HepG2 (cell line): ENCODE measurements around the gene RAD23A. TPM values are rescaled to one million over a fixed set of nuclear protein-coding genes. Genes with fewer than 3 reads are reported as not detected.

Experiments used
- ATM ChIP-seq: fragments of 450-650 bp; IDR thresholded peaks from 2 replicates; pipeline ENCODE4 v1.7.1; 2017; ENCODE audit warnings: mild to moderate bottlenecking, borderline replicate concordance
- BATF2 ChIP-seq: sonication (generic); formaldehyde crosslinking; IDR thresholded peaks from 2 replicates; pipeline ENCODE4 v1.8.0; 2022; ENCODE audit warnings: mild to moderate bottlenecking, missing genetic modification reagents, moderate library complexity
- BRF2 ChIP-seq: sonication (generic); formaldehyde crosslinking; IDR thresholded peaks from 2 replicates; pipeline ENCODE4 v1.8.1; 2022; ENCODE audit warnings: mild to moderate bottlenecking, missing genetic modification reagents
- FOXJ3 ChIP-seq: sonication (generic); formaldehyde crosslinking; IDR thresholded peaks from 2 replicates; pipeline ENCODE4 v1.4.0; 2020; ENCODE audit warnings: missing genetic modification reagents, mild to moderate bottlenecking, borderline replicate concordance
- HDAC2 ChIP-seq: sonication (generic); formaldehyde crosslinking; IDR thresholded peaks from 2 replicates; pipeline ENCODE4 v1.4.0; 2020; ENCODE audit warnings: missing genetic modification reagents
- IRF2 ChIP-seq: IDR thresholded peaks from 2 replicates; pipeline ENCODE4 v1.6.1; 2018; ENCODE audit warnings: missing genetic modification reagents, missing compliant biosample characterization
- KDM6A ChIP-seq: IDR thresholded peaks from 2 replicates; pipeline ENCODE4 v1.6.1; 2016; ENCODE audit warnings: low read depth
- KMT2B ChIP-seq: IDR thresholded peaks from 2 replicates; pipeline ENCODE4 v1.6.1; 2016; ENCODE audit warnings: missing genetic modification reagents, missing compliant biosample characterization
- NONO ChIP-seq, 2 experiments: fragments of 450-650 bp in 1 of 2; sonication (generic) in 1 of 2; formaldehyde crosslinking in 1 of 2; IDR thresholded peaks in 1 of 2; conservative IDR thresholded peaks in 1 of 2; 2 replicates each; pipeline versions ENCODE4 v1.6.1 to v1.8.0; 2017 to 2022; ENCODE audit warnings: mild to moderate bottlenecking in 1 of 2, missing genetic modification reagents in 1 of 2, moderate library complexity in 1 of 2
- RFXAP ChIP-seq: sonication (generic); formaldehyde crosslinking; IDR thresholded peaks from 2 replicates; pipeline ENCODE4 v1.4.0; 2020; ENCODE audit warnings: missing genetic modification reagents, borderline replicate concordance
- SATB2 ChIP-seq: sonication (generic); formaldehyde crosslinking; IDR thresholded peaks from 2 replicates; pipeline ENCODE4 v1.5.0; 2020; ENCODE audit warnings: missing genetic modification reagents
- SCMH1 ChIP-seq: sonication (generic); formaldehyde crosslinking; IDR thresholded peaks from 2 replicates; pipeline ENCODE4 v1.9.0; 2021; ENCODE audit warnings: missing genetic modification reagents, mild to moderate bottlenecking, borderline replicate concordance
- SIX4 ChIP-seq: sonication (generic); formaldehyde crosslinking; IDR thresholded peaks from 2 replicates; pipeline ENCODE4 v1.4.0; 2020; ENCODE audit warnings: missing genetic modification reagents
- SMAD3 ChIP-seq: sonication (generic); formaldehyde crosslinking; IDR thresholded peaks from 2 replicates; pipeline ENCODE4 v1.4.0; 2020; ENCODE audit warnings: missing genetic modification reagents
- ZNF337 ChIP-seq: sonication (generic); formaldehyde crosslinking; IDR thresholded peaks from 2 replicates; pipeline ENCODE4 v1.5.1; 2020; ENCODE audit warnings: missing genetic modification reagents, low read depth, mild to moderate bottlenecking, borderline replicate concordance
- ZNF44 ChIP-seq: sonication (generic); formaldehyde crosslinking; IDR thresholded peaks from 2 replicates; pipeline ENCODE4 v1.5.1; 2020; ENCODE audit warnings: mild to moderate bottlenecking, missing genetic modification reagents
- ZNF546 ChIP-seq: sonication (generic); formaldehyde crosslinking; conservative IDR thresholded peaks from 2 replicates; pipeline ENCODE4 v1.8.1; 2023; ENCODE audit warnings: mild to moderate bottlenecking, missing genetic modification reagents
- ZNF720 ChIP-seq: sonication (generic); formaldehyde crosslinking; IDR thresholded peaks from 2 replicates; pipeline ENCODE4 v1.4.0; 2020; ENCODE audit warnings: missing genetic modification reagents
- polyA plus RNA-seq, 8 experiments: library from polyadenylated mRNA; depleted of rRNA in 3 of 8; stranded (reverse) in 7 of 8; unstranded in 1 of 8; fragments of >200 nt; fragmentation: Illumina TruSeq in 4 of 8; extraction: Trizol in 4 of 8; gene quantifications; 2 replicates each; pipeline versions ENCODE4 v1.2.1 to v1.2.3, GENCODE V29; 2011 to 2016; ENCODE audit warnings: low read depth in 4 of 8, missing spikeins in 1 of 8, mixed read lengths in 1 of 8; ENCODE audit not compliant: insufficient read depth in 1 of 8
- total RNA-seq, 5 experiments: library from RNA; depleted of rRNA; stranded (reverse); fragments of >200 nt; fragmentation: Illumina TruSeq; extraction: Trizol; gene quantifications; 2 replicates each; pipeline ENCODE4 v1.2.3, GENCODE V29; 2016; ENCODE audit warnings: low read depth in 1 of 5
- TF ChIP-seq, protein P1 (sequence below): sonication (generic); formaldehyde crosslinking; IDR thresholded peaks from 2 replicates; pipeline ENCODE4 v1.4.0; 2020; ENCODE audit warnings: mild to moderate bottlenecking, missing genetic modification reagents
- TF ChIP-seq, protein P2 (sequence below): sonication (generic); formaldehyde crosslinking; IDR thresholded peaks from 2 replicates; pipeline ENCODE4 v1.4.0; 2020; ENCODE audit warnings: missing genetic modification reagents
- TF ChIP-seq, protein P3 (sequence below): sonication (generic); formaldehyde crosslinking; IDR thresholded peaks from 2 replicates; pipeline ENCODE4 v1.5.1; 2020; ENCODE audit warnings: mild to moderate bottlenecking, missing genetic modification reagents, moderate library complexity
- TF ChIP-seq, protein P4 (sequence below): sonication (generic); formaldehyde crosslinking; IDR thresholded peaks from 2 replicates; pipeline ENCODE4 v1.4.0; 2020; ENCODE audit warnings: missing genetic modification reagents

Gene RAD23A
- total and polyA plus RNA-seq, 2 of the 13 experiments (the other 11 are each of a cell fraction or from before 2014, with no cell fraction given), result 42.5 to 54.2 TPM

GRCh38 chr19:12956446-12957388, 11.1 kb downstream of the RAD23A start, which contains the start of gene GADD45GIP1 (continued):
- TF ChIP-seq, protein P1, sequence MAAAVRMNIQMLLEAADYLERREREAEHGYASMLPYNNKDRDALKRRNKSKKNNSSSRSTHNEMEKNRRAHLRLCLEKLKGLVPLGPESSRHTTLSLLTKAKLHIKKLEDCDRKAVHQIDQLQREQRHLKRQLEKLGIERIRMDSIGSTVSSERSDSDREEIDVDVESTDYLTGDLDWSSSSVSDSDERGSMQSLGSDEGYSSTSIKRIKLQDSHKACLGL (CRISPR knock-in tag), result peak; percentile 65; the same call in 1 of the 2 replicates
- no peak for TF ChIP-seq NONO (IDR thresholded peaks at IDR 0.05)
- peak; percentile 72 for TF ChIP-seq NONO (CRISPR knock-in tag; conservative IDR thresholded peaks at IDR 0.05)
- no peak for TF ChIP-seq BATF2 (CRISPR knock-in tag)
- no peak; the same call in 1 of the 2 replicates for TF ChIP-seq RFXAP (CRISPR knock-in tag)
- no peak for TF ChIP-seq BRF2 (CRISPR knock-in tag)
- TF ChIP-seq ATM, result no peak
- TF ChIP-seq FOXJ3 (CRISPR knock-in tag), result no peak
- no peak for TF ChIP-seq ZNF720 (CRISPR knock-in tag)
- TF ChIP-seq, protein P2, sequence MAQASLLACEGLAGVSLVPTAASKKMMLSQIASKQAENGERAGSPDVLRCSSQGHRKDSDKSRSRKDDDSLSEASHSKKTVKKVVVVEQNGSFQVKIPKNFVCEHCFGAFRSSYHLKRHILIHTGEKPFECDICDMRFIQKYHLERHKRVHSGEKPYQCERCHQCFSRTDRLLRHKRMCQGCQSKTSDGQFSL, result no peak
- TF ChIP-seq KDM6A (CRISPR knock-in tag), result no peak
- no peak for TF ChIP-seq IRF2 (CRISPR knock-in tag)
- TF ChIP-seq, protein P3, sequence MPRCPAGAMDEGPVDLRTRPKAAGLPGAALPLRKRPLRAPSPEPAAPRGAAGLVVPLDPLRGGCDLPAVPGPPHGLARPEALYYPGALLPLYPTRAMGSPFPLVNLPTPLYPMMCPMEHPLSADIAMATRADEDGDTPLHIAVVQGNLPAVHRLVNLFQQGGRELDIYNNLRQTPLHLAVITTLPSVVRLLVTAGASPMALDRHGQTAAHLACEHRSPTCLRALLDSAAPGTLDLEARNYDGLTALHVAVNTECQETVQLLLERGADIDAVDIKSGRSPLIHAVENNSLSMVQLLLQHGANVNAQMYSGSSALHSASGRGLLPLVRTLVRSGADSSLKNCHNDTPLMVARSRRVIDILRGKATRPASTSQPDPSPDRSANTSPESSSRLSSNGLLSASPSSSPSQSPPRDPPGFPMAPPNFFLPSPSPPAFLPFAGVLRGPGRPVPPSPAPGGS, result peak; percentile 81; the same call in 1 of the 2 replicates
- peak; percentile 45; the same call in 1 of the 2 replicates for TF ChIP-seq HDAC2 (CRISPR knock-in tag)
- no peak for TF ChIP-seq SATB2 (CRISPR knock-in tag)
- TF ChIP-seq SCMH1 (CRISPR knock-in tag), result no peak
- TF ChIP-seq SIX4 (CRISPR knock-in tag), result no peak
- peak; percentile 54; the same call in 1 of the 2 replicates for TF ChIP-seq ZNF44
- TF ChIP-seq KMT2B (CRISPR knock-in tag), result peak; percentile 54; the same call in 1 of the 2 replicates
- TF ChIP-seq, protein P4, sequence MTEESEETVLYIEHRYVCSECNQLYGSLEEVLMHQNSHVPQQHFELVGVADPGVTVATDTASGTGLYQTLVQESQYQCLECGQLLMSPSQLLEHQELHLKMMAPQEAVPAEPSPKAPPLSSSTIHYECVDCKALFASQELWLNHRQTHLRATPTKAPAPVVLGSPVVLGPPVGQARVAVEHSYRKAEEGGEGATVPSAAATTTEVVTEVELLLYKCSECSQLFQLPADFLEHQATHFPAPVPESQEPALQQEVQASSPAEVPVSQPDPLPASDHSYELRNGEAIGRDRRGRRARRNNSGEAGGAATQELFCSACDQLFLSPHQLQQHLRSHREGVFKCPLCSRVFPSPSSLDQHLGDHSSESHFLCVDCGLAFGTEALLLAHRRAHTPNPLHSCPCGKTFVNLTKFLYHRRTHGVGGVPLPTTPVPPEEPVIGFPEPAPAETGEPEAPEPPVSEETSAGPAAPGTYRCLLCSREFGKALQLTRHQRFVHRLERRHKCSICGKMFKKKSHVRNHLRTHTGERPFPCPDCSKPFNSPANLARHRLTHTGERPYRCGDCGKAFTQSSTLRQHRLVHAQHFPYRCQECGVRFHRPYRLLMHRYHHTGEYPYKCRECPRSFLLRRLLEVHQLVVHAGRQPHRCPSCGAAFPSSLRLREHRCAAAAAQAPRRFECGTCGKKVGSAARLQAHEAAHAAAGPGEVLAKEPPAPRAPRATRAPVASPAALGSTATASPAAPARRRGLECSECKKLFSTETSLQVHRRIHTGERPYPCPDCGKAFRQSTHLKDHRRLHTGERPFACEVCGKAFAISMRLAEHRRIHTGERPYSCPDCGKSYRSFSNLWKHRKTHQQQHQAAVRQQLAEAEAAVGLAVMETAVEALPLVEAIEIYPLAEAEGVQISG (CRISPR knock-in tag), result peak; percentile 69
- no peak for TF ChIP-seq ZNF337 (CRISPR knock-in tag)
- no peak; the same call in 1 of the 2 replicates for TF ChIP-seq ZNF546
- 0 out of 2 replicates have a peak, but pooled peaks have one; percentile 15 for TF ChIP-seq SMAD3
